Aorta (tissue), 5 donors: ENCODE results near the gene RBBP6. TPM values are rescaled to one million over a fixed set of nuclear protein-coding genes. Genes with fewer than 3 reads are reported as not detected.
A peak's percentile ranks its signal among the peaks of the same experiment; 100 is the strongest.
"Not testable (repeated sequence)": the region's sequence is repeated elsewhere in the genome, so short reads cannot be mapped to it uniquely, and the experiment has no call there.

Source experiments
- ATAC-seq: fragments of 200-7000 bp; cut with Tn5 transposase; one replicate; pipeline ENCODE4 v1.9.1; 2022; ENCODE audit warnings: moderate library complexity; ENCODE audit not compliant: low FRiP score
- DNase-seq, 2 donors: peaks; one replicate each; pipeline ENCODE4 v3.0.0-alpha.2; 2020
- H3K27ac ChIP-seq, 2 donors: one replicate each; pipeline ENCODE4 v1.5.1; 2013; ENCODE audit warnings: low read length in 2 of 2, mild to moderate bottlenecking in 2 of 2, moderate library complexity in 2 of 2, control low read depth in 1 of 2, inconsistent platforms in 1 of 2, low read depth in 1 of 2
- H3K27me3 ChIP-seq, 2 donors: one replicate each; pipeline ENCODE4 v1.6.1; 2013; ENCODE audit warnings: control low read depth in 1 of 2, low read length in 1 of 2, mild to moderate bottlenecking in 1 of 2, moderate library complexity in 1 of 2; ENCODE audit not compliant: insufficient read depth in 2 of 2, control insufficient read depth in 1 of 2
- H3K36me3 ChIP-seq, 2 donors: one replicate each; pipeline ENCODE4 v1.6.1; 2013; ENCODE audit warnings: control low read depth in 1 of 2, low read length in 1 of 2, mild to moderate bottlenecking in 1 of 2; ENCODE audit not compliant: insufficient read depth in 2 of 2, control insufficient read depth in 1 of 2
- H3K4me1 ChIP-seq, 2 donors: one replicate each; pipeline ENCODE4 v1.6.1; 2013; ENCODE audit warnings: low read length in 2 of 2, control low read depth in 1 of 2, mild to moderate bottlenecking in 1 of 2, moderate library complexity in 1 of 2; ENCODE audit not compliant: insufficient read depth in 2 of 2, control insufficient read depth in 1 of 2
- H3K4me3 ChIP-seq, 2 donors: one replicate each; pipeline ENCODE4 v1.5.1; 2013; ENCODE audit warnings: low read length in 2 of 2, control low read depth in 1 of 2, mild to moderate bottlenecking in 1 of 2
- H3K9me3 ChIP-seq: one replicate; pipeline ENCODE4 v1.6.1; 2013; ENCODE audit warnings: mild to moderate bottlenecking, low read length; ENCODE audit not compliant: control insufficient read depth
- WGBS, 2 donors: extraction: QIAGEN DNeasy Blood & Tissue Kit; methylation state at CpG; one replicate each; pipeline ENCODE4 v1.1.7; 2013; 5-methylcytosine and 5-hydroxymethylcytosine counted together
- intact Hi-C, 2 donors: fragments of 100-400 bp; cut with DNase I; formaldehyde crosslinking; loops; one replicate each; pipeline versions ENCODE4 v1.14.2 to v1.15.0; 2022
- long read RNA-seq, 2 donors: library from polyadenylated mRNA; unstranded; transcript quantifications; one replicate each; pipeline ENCODE4 v2.0.0, GENCODE V29; 2020 to 2021
- polyA plus RNA-seq, 2 donors: library from polyadenylated mRNA; stranded (reverse); fragments of 200-250 nt; gene quantifications; one replicate each; pipeline ENCODE4 v1.2.3, GENCODE V29; 2013
- total RNA-seq, 2 donors: library from RNA; stranded (reverse); fragmentation: NEBNext Ultra II Directional; extraction: Animal tissue kit (Norgen Biotek cat#: 25700); gene quantifications; one replicate each; pipeline ENCODE4 v1.2.1, GENCODE V29; 2021
- donor health status: healthy with polysubstance abuse.
- donor health status: Bipolar disorder and iron deficiency.
- donor health status: DM: no; HTN: no; CAD: no.
- donor health status: DM: no; HTN: no; CAD: no.
- donor health status: DM: yes; HTN: yes; CAD: no.

Gene RBBP6
- 10 to 100 TPM; 62.9 to 65.8 TPM for total RNA-seq
- 10 to 100 TPM; 11.9 to 45.2 TPM for polyA plus RNA-seq
- long read RNA-seq, donor 1, partial matches to known transcripts: 9 of 16 reads
- long read RNA-seq, donor 1, other reads (novel, unspliced or antisense): 4 of 16 reads
- long read RNA-seq, donor 2, partial matches to known transcripts: 15 of 28 reads
- long read RNA-seq, donor 2, other reads (novel, unspliced or antisense): 11 of 28 reads

GRCh38 chr16:24539295-24539849 is at the start of gene RBBP6:
TSS of gene RBBP6 (plus strand) at chr16:24539566. CDS start at chr16:24540627, 1,061 bp downstream.
- H3K9me3 ChIP-seq: no peaks in the 10 kb centered on the region
- H3K4me3 ChIP-seq: peak within 1 kb of the TSS; percentile 80 to 90
- DNase-seq (peak; percentile 96 to 97), ATAC-seq (peak; percentile 99)
- intact Hi-C loops: no loop called here
- no peaks in the 10 kb centered on the region for H3K27me3 ChIP-seq
- 0% methylated on average over 68 of the region's 68 CpGs for WGBS, 2 donors
- no peaks in the 10 kb centered on the region for H3K36me3 ChIP-seq
- H3K27ac ChIP-seq: peak within 1 kb of the TSS; percentile 91 to 97
- no peaks in the 10 kb centered on the region for H3K4me1 ChIP-seq

- ATAC-seq (no peak), DNase-seq (no peak)
- peaks cover 2% of the 10 kb centered on the region for H3K9me3 ChIP-seq
- no peak overlapping the region for H3K27ac ChIP-seq
- no peaks in the 10 kb centered on the region for H3K36me3 ChIP-seq
- WGBS, 2 donors: 82 to 83% methylated on average over 2 of the region's 2 CpGs
- intact Hi-C loops: loop anchor here in 1 of 2 donors (10.0 kb wide), 1 partner anchor 226 kb away; no protein-coding TSS in a partner anchor
- H3K4me3 ChIP-seq: no peak overlapping the region
- no peaks in the 10 kb centered on the region for H3K4me1 ChIP-seq
- H3K27me3 ChIP-seq: no peaks in the 10 kb centered on the region
Measured at GRCh38 chr16:24490866-24491265, 48.5 kb upstream of the RBBP6 start.

GRCh38 chr16:24491731-24492130 is 47.6 kb upstream of the RBBP6 start:
- H3K27ac ChIP-seq: no peak overlapping the region
- ATAC-seq (no peak), DNase-seq (no peak)
- no peaks in the 10 kb centered on the region for H3K36me3 ChIP-seq
- peaks cover 2% of the 10 kb centered on the region for H3K9me3 ChIP-seq
- H3K4me3 ChIP-seq: no peak overlapping the region
- 70 to 83% methylated on average over 2 of the region's 2 CpGs for WGBS, 2 donors
- no peaks in the 10 kb centered on the region for H3K27me3 ChIP-seq
- no peaks in the 10 kb centered on the region for H3K4me1 ChIP-seq
- intact Hi-C loops: loop anchor here in 1 of 2 donors (10.0 kb wide), 1 partner anchor 227 kb away; no protein-coding TSS in a partner anchor

- DNase-seq (no peak), ATAC-seq (no peak)
- no peak overlapping the region for H3K4me3 ChIP-seq
- H3K27ac ChIP-seq: no peak overlapping the region
- peaks cover 2% of the 10 kb centered on the region for H3K9me3 ChIP-seq
- intact Hi-C loops: loop anchor here in 1 of 2 donors (10.0 kb wide), 1 partner anchor 229 kb away; no protein-coding TSS in a partner anchor
- no peaks in the 10 kb centered on the region for H3K27me3 ChIP-seq
- H3K4me1 ChIP-seq: no peaks in the 10 kb centered on the region
- H3K36me3 ChIP-seq: no peaks in the 10 kb centered on the region
- 74 to 79% methylated on average over 7 of the region's 7 CpGs for WGBS, 2 donors
Measured at GRCh38 chr16:24493821-24494220, 45.5 kb upstream of the RBBP6 start.

GRCh38 chr16:24495207-24495606 is 44.2 kb upstream of the RBBP6 start:
- not testable (repeated sequence) for DNase-seq, H3K9me3 ChIP-seq, H3K27me3 ChIP-seq, ATAC-seq, H3K4me1 ChIP-seq, H3K36me3 ChIP-seq, H3K27ac ChIP-seq, H3K4me3 ChIP-seq
- intact Hi-C loops: loop anchor here in 1 of 2 donors (10.0 kb wide), 1 partner anchor 230 kb away; no protein-coding TSS in a partner anchor
- 64 to 70% methylated on average over 9 of the region's 9 CpGs for WGBS, 2 donors

GRCh38 chr16:24497440-24497839 is 41.9 kb upstream of the RBBP6 start:
- Histone ChIP-seq H3K27me3 (no peaks in the 10 kb centered on the region), H3K36me3 (no peaks in the 10 kb centered on the region), H3K27ac (no peak overlapping the region), H3K4me3 (no peak overlapping the region), H3K4me1 (no peaks in the 10 kb centered on the region), H3K9me3 (peaks cover 2% of the 10 kb centered on the region)
- intact Hi-C loops: loop anchor here in 1 of 2 donors (10.0 kb wide), 1 partner anchor 233 kb away; no protein-coding TSS in a partner anchor
- DNase-seq: no peak
- no peak for ATAC-seq
- 20 to 30% methylated on average over 3 of the region's 3 CpGs for WGBS, 2 donors

GRCh38 chr16:24499193-24499814 is 40.1 kb upstream of the RBBP6 start:
- ATAC-seq (no peak), DNase-seq (peak in 1 of 2 donors; percentile 34)
- H3K4me1 ChIP-seq: no peaks in the 10 kb centered on the region
- intact Hi-C loops: loop anchor here in 1 of 2 donors (10.0 kb wide), 1 partner anchor 235 kb away; no protein-coding TSS in a partner anchor
- H3K36me3 ChIP-seq: no peaks in the 10 kb centered on the region
- H3K27me3 ChIP-seq: no peaks in the 10 kb centered on the region
- WGBS, 2 donors: 21 to 25% methylated on average over 15 of the region's 15 CpGs
- no peak overlapping the region for H3K27ac ChIP-seq
- no peak overlapping the region for H3K4me3 ChIP-seq
- peaks cover 2% of the 10 kb centered on the region for H3K9me3 ChIP-seq

- Histone ChIP-seq H3K9me3 (no peaks in the 10 kb centered on the region), H3K4me1 (no peaks in the 10 kb centered on the region), H3K27ac (no peak overlapping the region), H3K27me3 (no peaks in the 10 kb centered on the region), H3K36me3 (no peaks in the 10 kb centered on the region), H3K4me3 (no peak overlapping the region)
- DNase-seq: peak in 1 of 2 donors; percentile 76
- intact Hi-C loops: loop anchor here (5.0 kb wide), 1 partner anchor 462 kb away; no protein-coding TSS in a partner anchor
- ATAC-seq: peak; percentile 77
- WGBS, 2 donors: 40% methylated on average over 18 of the region's 18 CpGs
Measured at GRCh38 chr16:24504472-24505345, 34.7 kb upstream of the RBBP6 start.
